HG02571 (cell line): ENCODE measurements around the gene FRMD8.

Experiments
- ATAC-seq: cut with Tn5 transposase; IDR thresholded peaks from one replicate; pipeline ENCODE4 v1.9.1; 2021; ENCODE audit warnings: mild to moderate bottlenecking, moderate library complexity; ENCODE audit not compliant: unreplicated experiment

Gene FRMD8

DNA sequence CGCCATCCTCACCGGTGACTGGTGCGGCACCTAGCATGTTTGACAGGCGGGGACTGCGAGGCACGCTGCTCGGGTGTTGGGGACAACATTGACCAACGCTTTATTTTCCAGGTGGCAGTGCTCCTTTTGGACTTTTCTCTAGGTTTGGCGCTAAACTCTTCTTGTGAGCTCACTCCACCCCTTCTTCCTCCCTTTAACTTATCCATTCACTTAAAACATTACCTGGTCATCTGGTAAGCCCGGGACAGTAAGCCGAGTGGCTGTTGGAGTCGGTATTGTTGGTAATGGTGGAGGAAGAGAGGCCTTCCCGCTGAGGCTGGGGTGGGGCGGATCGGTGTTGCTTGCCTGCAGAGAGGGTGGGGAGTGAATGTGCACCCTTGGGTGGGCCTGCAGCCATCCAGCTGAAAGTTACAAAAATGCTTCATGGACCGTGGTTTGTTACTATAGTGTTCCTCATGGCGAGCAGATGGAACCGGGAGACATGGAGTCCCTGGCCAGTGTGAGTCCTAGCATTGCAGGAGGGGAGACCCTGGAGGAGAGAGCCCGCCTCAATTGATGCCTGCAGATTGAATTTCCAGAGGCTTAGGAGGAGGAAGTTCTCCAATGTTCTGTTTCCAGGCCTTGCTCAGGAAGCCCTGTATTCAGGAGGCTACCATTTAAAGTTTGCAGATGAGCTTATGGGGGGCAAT, 37.2 kb downstream of the FRMD8 start:
- no peak for ATAC-seq

DNA sequence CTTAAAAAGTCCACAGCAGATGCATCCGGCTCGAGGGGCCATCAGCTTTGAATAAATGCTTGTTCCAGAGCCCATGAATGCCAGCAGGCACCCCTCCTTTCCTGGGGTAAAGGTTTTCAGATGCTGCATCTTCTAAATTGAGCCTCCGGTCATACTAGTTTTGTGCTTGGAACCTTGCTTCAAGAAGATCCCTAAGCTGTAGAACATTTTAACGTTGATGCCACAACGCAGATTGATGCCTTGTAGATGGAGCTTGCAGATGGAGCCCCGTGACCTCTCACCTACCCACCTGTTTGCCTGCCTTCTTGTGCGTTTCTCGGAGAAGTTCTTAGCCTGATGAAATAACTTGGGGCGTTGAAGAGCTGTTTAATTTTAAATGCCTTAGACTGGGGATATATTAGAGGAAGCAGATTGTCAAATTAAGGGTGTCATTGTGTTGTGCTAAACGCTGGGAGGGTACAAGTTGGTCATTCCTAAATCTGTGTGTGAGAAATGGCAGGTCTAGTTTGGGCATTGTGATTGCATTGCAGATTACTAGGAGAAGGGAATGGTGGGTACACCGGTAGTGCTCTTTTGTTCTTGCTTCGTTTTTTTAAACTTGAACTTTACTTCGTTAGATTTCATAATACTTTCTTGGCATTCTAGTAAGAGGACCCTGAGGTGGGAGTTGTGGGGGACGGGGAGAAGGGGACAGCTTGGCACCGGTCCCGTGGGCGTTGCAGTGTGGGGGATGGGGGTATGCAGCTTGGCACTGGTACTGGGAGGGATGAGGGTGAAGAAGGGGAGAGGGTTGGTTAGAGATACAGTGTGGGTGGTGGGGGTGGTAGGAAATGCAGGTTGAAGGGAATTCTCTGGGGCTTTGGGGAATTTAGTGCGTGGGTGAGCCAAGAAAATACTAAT, 38.0 kb downstream of the FRMD8 start:
- no peak for ATAC-seq

DNA sequence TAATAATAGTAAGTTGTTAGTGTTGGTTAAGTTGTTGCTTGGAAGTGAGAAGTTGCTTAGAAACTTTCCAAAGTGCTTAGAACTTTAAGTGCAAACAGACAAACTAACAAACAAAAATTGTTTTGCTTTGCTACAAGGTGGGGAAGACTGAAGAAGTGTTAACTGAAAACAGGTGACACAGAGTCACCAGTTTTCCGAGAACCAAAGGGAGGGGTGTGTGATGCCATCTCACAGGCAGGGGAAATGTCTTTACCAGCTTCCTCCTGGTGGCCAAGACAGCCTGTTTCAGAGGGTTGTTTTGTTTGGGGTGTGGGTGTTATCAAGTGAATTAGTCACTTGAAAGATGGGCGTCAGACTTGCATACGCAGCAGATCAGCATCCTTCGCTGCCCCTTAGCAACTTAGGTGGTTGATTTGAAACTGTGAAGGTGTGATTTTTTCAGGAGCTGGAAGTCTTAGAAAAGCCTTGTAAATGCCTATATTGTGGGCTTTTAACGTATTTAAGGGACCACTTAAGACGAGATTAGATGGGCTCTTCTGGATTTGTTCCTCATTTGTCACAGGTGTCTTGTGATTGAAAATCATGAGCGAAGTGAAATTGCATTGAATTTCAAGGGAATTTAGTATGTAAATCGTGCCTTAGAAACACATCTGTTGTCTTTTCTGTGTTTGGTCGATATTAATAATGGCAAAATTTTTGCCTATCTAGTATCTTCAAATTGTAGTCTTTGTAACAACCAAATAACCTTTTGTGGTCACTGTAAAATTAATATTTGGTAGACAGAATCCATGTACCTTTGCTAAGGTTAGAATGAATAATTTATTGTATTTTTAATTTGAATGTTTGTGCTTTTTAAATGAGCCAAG, 38.9 kb downstream of the FRMD8 start:
- no peak for ATAC-seq

- ATAC-seq = no peak
Observed at GRCh38 chr11:65425971-65426838, 39.8 kb downstream of the FRMD8 start.

DNA sequence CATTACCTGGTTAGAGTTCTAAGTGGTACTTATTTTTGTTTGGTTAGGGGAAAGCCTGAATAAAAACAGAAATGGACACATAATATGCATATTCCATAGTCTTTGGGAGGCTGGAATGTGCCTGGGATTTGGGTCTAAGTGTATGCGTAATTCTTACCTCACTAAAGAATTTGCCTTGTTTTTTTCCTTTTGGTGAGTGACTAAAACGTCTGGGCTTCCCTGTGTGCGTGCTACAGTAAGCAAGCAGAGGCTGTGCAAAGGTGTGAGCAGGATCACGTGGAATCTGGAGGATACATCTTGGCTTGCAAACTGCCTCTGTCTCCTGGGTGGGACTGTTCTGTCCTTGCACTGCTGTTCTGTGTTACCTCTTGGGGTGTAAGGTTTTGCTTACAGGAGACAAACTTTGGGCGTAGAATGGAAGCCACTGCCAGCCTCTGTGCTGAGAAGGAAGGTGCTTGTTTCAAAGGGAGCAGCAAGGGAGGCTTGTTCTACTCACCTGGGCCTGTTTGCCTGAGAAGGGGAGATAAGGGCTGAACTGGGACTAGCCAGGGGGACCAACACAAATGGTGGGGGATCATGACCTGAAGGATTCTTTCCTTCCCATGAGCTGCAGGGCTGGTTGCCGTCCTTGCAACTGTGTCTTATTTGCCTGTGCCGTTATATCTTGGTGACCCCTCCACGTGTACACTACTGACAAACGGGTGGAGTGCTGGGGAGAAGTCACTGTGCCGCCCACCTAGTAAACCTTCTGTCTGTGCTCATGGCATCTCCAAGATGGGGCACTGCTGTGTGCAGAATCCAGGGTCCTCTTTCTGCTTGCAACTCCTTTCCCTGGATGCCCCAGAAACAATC, 40.6 kb downstream of the FRMD8 start:
- ATAC-seq = no peak

- ATAC-seq = no peak
Observed at GRCh38 chr11:65427691-65428577, 41.5 kb downstream of the FRMD8 start.

- ATAC-seq = no peak
Observed at GRCh38 chr11:65428578-65429067, 42.2 kb downstream of the FRMD8 start.

DNA sequence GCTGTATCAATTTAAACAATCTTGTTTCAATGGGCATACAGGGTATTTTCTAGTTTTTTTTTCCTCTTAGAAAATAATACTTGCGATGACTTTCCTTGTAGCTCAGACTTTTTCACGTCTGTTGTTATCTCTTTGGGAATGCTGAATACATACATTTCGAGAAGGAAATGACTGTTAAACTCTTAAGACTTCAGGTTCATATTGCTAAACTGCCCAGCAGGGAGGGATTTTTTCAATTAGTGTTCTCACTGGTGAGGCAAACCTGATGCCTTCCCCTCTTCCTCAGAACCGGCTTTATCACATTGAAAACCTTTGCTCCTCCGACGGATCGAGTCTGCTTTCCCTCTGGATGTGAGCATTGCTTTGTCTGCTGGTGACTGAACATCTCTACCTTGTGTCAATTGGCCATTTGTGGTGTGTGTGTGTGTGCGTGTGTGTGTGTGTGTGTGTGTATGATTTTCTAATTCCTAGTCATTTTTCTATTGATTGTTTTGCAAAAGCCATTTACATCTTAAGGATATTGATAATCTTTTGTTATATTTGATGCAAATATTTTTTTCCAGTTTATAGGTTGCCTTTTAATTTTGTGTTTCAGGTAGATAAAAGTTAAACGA, 42.7 kb downstream of the FRMD8 start:
- no peak for ATAC-seq

GRCh38 chr11:65429724-65430405, 43.4 kb downstream of the FRMD8 start:
- ATAC-seq = no peak

- no peak for ATAC-seq
Observed at GRCh38 chr11:65430406-65431217, 44.2 kb downstream of the FRMD8 start.

DNA sequence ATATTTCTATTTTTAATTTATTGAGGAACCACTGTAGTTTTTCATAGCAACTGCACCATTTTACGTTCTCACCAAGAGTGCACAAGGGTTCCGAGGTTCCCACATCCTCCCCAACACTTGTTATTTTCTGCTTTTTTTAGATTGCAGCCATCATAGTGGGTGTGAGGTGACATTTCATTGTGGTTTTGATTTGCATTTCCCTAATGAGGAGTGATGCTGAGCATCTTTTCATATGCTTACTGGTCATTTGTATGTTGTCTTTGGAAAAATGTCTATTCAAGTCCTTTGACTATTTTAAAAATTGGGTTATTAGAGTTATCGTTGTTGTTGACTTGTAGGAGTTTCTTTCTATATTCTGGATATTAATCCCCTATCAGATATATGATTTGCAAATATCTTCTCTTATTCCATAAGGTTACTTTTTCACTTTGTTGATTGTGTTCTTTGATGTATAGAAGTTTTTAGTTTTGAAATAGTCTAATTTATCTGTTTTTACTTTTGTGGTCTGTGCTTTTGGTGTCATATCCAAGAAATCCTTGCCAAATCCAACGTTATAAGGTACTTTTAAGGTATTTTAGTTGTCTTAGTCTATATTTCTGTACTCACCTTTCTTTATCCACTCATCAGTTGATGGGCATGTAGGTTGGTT, 45.1 kb downstream of the FRMD8 start:
- no peak for ATAC-seq

- no peak for ATAC-seq
Observed at GRCh38 chr11:65432100-65432650, 45.7 kb downstream of the FRMD8 start.

GRCh38 chr11:65432686-65433582, 46.5 kb downstream of the FRMD8 start:
- no peak for ATAC-seq

DNA sequence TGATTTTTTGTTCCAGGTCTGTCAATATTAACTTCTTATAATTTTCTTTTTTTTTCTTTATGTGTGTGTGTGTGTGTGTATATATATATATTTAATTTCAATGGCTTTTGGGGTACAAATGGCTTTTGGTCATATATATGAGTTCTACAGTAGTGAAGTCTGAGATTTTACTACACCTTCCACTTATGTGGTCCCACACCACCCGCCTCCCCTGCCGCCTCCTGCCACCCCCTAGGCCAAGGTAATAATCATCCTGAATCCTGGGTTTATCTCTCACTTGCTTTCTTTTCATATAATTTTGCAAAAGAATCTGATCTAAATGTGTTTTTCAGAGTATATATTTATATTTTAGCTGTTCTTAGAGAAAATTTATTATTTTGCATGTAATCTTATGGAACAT, 47.2 kb downstream of the FRMD8 start:
- ATAC-seq = no peak
